Mesenteric fat pad (tissue), 1 donor: ENCODE measurements around the gene FBXL13. TPM values are rescaled to one million over a fixed set of nuclear protein-coding genes. Genes with fewer than 3 reads are reported as not detected.
"Not testable (repeated sequence)": the region's sequence is repeated elsewhere in the genome, so short reads cannot be mapped to it uniquely, and the experiment has no call there.

Experiments used
- DNase-seq: peaks from one replicate; pipeline ENCODE4 v3.0.0-alpha.2; 2020; ENCODE audit warnings: low spot score
- total RNA-seq: library from RNA; stranded (reverse); fragmentation: NEBNext Ultra II Directional; extraction: Animal tissue kit (Norgen Biotek cat#: 25700); gene quantifications from one replicate; pipeline ENCODE4 v1.2.1, GENCODE V29; 2021
- donor health status: DM: yes; HTN: yes; CAD: no.

Gene FBXL13
- total RNA-seq, 1 donor from 2014 or later, result 0.55 TPM

- DNase-seq, result no peak
These were observed 86.5 kb downstream of the FBXL13 start for GRCh38 chr7:102988088-102988487.

DNA sequence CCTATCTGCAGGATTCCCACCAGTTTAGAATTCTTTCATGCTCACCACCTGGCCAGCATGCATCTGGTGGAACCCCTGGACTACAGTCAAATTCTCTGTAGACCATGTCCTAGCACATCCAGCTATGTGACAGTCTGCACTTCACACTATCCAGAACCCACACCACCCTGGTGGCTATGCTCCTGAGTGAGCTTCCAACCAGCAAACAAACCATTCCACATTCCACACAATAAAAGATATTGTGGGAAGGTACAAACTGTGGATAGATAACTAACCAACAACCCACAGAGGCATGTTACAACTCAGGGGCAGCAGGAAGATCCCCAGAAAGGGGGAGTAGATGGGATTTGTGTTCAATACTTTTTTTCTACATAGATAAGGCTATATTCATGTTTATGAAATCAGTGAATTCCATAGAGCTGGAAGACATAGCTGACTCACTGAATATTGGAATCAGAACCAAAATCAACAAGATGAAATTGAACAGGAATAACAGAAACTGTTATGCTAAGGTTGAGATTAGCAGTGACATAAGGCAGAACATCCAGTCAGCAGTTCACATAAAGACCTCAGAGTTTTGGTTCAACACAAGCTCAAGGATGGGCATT, 89.3 kb downstream of the FBXL13 start:
- no peak for DNase-seq

- no peak for DNase-seq
These were observed 91.0 kb downstream of the FBXL13 start for GRCh38 chr7:102983602-102984001.

DNA sequence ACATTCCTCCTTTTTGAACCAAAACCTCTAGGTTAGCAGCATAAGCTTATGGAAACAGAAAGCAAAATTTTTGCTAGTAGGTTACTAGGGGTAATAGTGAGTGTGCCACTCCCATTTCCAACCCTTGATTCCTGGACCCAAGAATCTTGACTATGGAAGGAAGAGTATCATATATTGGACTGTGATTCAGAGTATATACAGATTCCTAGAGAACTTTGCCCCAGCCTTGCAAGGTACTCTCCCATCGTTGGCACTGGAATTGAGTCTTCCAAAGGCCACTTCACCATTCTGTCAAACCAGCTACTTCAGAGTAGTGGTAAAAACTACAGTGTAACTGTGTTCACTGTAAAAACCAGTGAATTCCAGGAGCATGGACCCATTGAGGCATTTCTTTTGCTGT, 92.4 kb downstream of the FBXL13 start:
- no peak for DNase-seq

DNA sequence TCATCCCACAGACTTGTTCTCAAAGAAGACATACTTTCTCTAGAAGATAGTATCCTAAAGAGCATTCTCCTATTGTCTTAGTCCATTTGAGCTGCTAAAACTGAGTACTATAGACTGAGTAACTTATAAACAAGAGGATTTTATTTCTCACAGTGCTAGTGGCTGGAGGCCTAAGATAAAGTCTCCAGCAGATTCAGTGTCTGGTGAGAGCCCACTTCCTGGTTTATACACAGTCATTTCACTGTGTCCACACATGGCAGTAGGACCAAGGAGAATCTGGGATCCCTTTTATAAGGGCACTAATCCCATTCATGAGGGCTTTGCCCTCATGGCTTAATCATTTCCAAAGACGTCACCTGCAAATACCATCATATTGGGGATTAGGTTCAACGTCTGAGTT, 93.1 kb downstream of the FBXL13 start:
- DNase-seq, result no peak

GRCh38 chr7:102979670-102980069, 94.9 kb downstream of the FBXL13 start:
- no peak for DNase-seq

DNA sequence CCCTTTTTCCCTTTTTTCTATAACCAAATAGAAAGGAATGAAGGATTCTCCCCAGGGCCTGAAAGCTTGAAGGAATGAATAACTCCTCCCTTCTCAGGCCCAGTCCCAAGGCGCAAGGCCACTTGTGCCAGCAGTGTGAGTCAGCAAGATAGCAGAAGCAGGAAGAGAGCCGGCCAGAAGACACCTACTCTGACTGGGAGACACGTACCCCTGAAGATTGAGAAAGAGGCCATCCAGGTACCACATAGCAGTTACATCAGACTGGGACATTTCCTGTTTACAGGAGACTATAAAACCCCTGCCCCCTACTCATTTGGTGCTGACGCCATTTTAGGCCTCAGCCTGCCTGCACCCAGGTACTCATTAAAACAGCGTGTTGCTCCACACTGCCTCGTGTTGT, 96.3 kb downstream of the FBXL13 start:
- DNase-seq, result peak; percentile 76

DNA sequence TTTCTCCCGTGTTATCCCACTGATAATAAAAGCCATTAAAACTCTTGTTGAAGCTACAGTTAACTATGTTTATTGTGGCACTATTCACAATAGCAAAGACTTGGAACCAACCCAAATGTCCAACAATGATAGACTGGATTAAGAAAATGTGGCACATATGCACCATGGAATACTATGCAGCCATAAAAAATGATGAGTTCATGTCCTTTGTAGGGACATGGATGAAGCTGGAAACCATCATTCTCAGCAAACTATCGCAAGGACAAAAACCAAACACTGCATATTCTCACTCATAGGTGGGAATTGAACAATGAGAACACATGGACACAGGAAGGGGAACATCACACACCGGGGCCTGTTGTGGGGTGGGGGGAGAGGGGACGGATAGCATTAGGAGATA, 97.0 kb downstream of the FBXL13 start:
- not testable (repeated sequence) for DNase-seq

DNA sequence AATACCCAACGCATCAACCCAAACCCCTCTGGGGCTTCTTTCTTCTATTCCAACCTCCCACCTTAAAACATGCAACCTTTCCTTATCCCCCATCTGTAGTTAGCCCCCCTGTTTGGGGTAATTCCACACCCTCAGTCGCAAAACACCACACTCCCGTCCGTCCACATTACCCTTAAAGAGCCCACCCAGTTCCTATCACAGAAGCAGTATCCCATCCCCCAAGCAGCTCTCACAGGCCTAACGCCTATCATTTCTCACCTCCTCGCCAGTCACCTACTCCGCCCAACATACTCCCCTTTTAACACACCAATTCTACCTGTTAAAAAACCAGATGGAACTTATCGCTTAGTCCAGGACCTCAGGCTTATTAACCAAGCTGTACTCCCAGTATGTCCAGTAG, 98.1 kb downstream of the FBXL13 start:
- DNase-seq, result no peak

DNA sequence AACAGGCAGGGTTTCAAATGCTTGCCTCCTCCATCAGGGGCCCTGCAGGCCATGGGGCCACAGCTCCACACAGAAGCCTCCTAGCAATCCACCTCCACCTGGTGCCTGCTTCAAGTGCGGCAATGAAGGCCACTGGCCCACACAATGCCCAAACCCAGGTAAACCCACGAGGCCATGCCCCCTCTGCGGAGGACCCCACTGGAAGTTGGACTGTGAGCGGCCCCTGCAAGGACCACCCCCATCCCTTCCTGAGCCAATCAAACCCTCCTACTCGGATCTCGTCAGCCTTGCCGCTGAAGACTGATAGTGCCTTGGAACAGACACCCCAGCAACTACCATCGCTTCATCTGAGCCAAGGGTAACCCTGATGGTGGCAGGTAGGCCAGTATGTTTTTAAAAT, 98.7 kb downstream of the FBXL13 start:
- peak; percentile 88 for DNase-seq

DNA sequence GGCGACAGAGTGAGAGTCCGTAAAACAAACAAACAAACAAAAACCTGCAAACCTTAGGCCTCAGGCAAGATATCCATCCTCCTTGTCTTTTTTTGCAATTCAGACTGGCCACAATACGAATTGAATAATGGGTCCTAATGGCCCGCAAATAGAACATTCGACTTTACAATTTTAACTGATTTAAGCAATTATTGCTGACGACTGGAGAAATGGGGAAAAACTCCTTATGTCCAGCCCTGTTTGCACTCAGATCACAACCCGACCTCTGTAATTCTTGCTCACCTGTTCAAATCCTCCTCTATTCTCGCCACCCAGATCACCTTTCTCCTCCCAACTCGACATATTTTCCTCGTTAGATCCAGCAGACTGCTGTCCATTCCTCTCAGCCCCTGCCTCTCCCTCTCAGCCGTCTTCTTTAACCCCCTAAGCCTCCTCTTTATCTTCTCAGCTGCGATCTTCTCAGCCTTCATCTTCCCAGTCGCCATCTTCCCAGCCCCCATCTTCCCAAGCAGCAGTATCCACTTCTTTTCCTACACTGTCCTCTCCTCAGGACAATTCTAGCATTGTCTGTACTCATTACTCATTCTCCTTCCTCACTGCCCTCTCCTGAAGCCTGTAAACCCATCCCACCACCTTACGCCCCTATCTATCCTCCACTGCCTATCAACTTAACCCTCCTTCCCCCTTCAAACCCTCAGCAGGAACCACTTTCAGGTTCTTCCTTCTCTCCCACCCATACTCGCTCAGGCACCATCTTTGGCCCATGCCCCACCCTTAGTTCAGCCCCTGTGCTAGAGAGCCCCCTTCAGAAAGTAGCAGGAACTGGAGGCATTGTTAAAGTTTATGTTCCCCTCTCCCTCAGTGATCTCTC, 100.0 kb downstream of the FBXL13 start:
- no peak for DNase-seq

- no peak for DNase-seq
These were observed 101.3 kb downstream of the FBXL13 start for GRCh38 chr7:102973096-102973802.

GRCh38 chr7:102967798-102968197, 106.8 kb downstream of the FBXL13 start:
- no peak for DNase-seq

GRCh38 chr7:102966465-102966864, 108.1 kb downstream of the FBXL13 start:
- DNase-seq, result no peak

DNA sequence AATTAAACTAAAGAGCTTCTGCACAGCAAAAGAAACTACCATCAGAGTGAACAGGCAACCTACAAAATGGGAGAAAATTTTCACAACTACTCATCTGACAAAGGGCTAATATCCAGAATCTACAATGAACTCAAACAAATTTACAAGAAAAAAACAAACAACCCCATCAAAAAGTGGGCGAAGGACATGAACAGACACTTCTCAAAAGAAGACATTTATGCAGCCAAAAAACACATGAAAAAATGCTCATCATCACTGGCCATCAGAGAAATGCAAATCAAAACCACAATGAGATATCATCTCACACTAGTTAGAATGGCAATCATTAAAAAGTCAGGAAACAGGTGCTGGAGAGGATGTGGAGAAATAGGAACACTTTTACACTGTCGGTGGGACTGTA, 112.6 kb downstream of the FBXL13 start:
- not testable (repeated sequence) for DNase-seq

- not testable (repeated sequence) for DNase-seq
These were observed 116.6 kb downstream of the FBXL13 start for GRCh38 chr7:102958004-102958403.

DNA sequence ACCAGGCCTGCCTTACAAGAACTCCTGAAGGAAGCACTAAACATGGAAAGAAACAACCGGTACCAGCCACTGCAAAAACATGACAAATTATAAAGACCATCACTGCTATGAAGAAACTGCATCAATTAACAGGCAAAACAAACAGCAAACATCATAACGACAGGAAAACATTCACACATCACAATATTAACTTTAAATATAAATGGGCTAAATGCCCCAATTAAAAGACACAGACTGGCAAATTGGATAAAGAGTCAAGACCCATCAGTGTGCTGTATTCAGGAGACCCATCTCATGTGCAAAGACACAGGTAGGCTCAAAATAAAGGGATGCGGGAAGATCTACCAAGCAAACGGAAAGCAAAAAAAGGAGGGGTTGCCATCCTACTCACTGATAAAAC, 120.2 kb downstream of the FBXL13 start:
- not testable (repeated sequence) for DNase-seq

- DNase-seq, result no peak
These were observed 121.2 kb downstream of the FBXL13 start for GRCh38 chr7:102953406-102953805.

- no peak for DNase-seq
These were observed 122.8 kb downstream of the FBXL13 start for GRCh38 chr7:102951839-102952238.

DNA sequence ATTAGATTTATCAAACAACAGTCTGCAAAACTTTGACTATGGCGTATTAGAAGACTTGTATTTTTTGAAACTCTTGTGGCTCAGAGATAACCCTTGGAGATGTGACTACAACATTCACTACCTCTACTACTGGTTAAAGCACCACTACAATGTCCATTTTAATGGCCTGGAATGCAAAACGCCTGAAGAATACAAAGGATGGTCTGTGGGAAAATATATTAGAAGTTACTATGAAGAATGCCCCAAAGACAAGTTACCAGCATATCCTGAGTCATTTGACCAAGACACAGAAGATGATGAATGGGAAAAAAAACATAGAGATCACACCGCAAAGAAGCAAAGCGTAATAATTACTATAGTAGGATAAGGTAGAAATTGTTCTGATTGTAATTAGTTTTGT, 130.4 kb downstream of the FBXL13 start:
- no peak for DNase-seq

GRCh38 chr7:102943423-102944169, 131.0 kb downstream of the FBXL13 start:
- DNase-seq, result no peak
